Measurements from ENCODE around the gene C17orf67.

The C17orf67 gene

DNA sequence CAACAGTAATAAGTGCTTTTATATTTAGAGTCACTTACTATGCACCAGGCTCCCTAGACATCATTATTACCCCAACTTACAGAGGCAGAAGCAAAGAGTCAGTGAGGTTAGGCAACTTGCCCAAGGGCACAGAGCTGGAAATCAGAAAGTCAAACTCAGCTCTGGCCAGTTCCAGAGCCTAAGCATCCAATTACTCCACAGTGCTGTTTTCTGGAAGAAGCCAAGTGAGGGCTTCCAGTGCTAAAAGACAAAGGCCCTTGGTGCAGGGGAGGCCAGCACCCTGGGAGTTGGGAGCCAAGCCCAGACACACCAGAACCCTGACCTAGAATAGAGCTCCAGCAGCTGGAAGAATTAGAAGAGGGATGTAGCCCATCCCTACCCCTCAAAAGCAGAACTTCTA lies 40.2 kb downstream of the C17orf67 start:
- no peaks in the 10 kb centered on the region for H3K79me2 ChIP-seq
- H3K4me1 ChIP-seq = peaks cover 6% of the 10 kb centered on the region
- no peak overlapping the region for H3K4me2 ChIP-seq (ENCODE audit: low read length)
- no peak overlapping the region for H2AFZ ChIP-seq
- H3K27ac ChIP-seq = no peak overlapping the region
- H3K36me3 ChIP-seq (ENCODE audit: control insufficient read depth, insufficient read depth, low read length) = no peaks in the 10 kb centered on the region
- no peaks in the 10 kb centered on the region for H3K9me3 ChIP-seq (ENCODE audit: control insufficient read depth, low read length)
- H3K9ac ChIP-seq = no peak overlapping the region
- H3K4me3 ChIP-seq (ENCODE audit: low read depth, low read length) = no peak overlapping the region
- no peaks in the 10 kb centered on the region for H3K27me3 ChIP-seq (ENCODE audit: control insufficient read depth, insufficient read depth, low read length)
- TF ChIP-seq, protein P1, sequence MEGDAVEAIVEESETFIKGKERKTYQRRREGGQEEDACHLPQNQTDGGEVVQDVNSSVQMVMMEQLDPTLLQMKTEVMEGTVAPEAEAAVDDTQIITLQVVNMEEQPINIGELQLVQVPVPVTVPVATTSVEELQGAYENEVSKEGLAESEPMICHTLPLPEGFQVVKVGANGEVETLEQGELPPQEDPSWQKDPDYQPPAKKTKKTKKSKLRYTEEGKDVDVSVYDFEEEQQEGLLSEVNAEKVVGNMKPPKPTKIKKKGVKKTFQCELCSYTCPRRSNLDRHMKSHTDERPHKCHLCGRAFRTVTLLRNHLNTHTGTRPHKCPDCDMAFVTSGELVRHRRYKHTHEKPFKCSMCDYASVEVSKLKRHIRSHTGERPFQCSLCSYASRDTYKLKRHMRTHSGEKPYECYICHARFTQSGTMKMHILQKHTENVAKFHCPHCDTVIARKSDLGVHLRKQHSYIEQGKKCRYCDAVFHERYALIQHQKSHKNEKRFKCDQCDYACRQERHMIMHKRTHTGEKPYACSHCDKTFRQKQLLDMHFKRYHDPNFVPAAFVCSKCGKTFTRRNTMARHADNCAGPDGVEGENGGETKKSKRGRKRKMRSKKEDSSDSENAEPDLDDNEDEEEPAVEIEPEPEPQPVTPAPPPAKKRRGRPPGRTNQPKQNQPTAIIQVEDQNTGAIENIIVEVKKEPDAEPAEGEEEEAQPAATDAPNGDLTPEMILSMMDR (IDR thresholded peaks at IDR 0.05) = no peak

DNA sequence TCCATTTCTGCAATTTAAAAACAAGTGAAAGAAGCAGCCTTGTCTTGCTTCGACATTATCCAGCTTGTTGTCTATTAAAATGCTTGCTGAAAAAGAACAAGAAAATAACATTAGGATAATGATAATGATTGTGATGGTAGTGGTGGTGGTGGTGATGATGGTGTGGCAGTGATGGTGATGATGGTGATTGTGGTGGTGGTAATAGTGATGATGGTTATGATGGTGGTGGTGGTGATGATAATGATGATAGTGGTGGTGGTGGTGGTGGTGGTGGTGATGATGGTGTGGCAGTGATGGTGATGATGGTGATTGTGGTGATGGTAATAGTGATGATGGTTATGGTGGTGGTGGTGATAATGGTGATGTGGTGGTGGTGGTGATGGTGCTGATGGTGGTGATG lies 41.5 kb downstream of the C17orf67 start:
- peaks cover 6% of the 10 kb centered on the region for H3K4me1 ChIP-seq
- no peak overlapping the region for H2AFZ ChIP-seq
- no peaks in the 10 kb centered on the region for H3K27me3 ChIP-seq (ENCODE audit: control insufficient read depth, insufficient read depth, low read length)
- H3K36me3 ChIP-seq (ENCODE audit: control insufficient read depth, insufficient read depth, low read length) = no peaks in the 10 kb centered on the region
- no peaks in the 10 kb centered on the region for H3K79me2 ChIP-seq
- no peaks in the 10 kb centered on the region for H3K9me3 ChIP-seq (ENCODE audit: control insufficient read depth, low read length)
- no peak overlapping the region for H3K4me3 ChIP-seq (ENCODE audit: low read depth, low read length)
- no peak overlapping the region for H3K9ac ChIP-seq
- H3K27ac ChIP-seq = no peak overlapping the region
- TF ChIP-seq, protein P1 (IDR thresholded peaks at IDR 0.05) = no peak
- H3K4me2 ChIP-seq (ENCODE audit: low read length) = no peak overlapping the region

DNA sequence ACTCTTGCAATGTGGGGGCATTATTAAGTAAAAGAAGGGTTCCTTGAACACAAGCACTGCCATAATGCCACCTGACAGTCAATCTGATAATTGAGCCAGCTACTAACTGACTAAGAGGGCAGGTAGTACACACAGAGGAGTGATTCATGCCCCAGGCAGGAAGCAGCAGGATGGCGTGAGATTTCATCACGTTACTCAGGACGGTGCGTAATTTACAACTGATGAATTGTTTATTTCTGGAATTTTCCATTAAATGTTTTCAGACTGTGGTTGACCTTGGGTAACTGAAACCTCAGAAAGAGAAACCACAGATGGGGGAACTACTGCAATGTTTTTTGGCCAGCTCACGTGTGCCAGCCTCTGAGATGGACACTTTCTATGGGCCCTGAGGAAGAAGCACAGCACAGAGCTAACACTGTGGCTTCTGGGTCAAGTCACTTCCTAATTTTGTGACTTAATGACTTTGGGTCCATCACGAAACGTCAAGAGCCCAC lies 46.7 kb downstream of the C17orf67 start:
- TF ChIP-seq, protein P1 (IDR thresholded peaks at IDR 0.05) = no peak
- Histone ChIP-seq H3K4me2 (ENCODE audit: low read length) (no peak overlapping the region), H3K9ac (no peak overlapping the region), H3K4me1 (no peaks in the 10 kb centered on the region), H2AFZ (no peak overlapping the region), H3K79me2 (no peaks in the 10 kb centered on the region), H3K27me3 (ENCODE audit: control insufficient read depth, insufficient read depth, low read length) (no peaks in the 10 kb centered on the region), H3K4me3 (ENCODE audit: low read depth, low read length) (no peak overlapping the region), H3K36me3 (ENCODE audit: control insufficient read depth, insufficient read depth, low read length) (no peaks in the 10 kb centered on the region), H3K9me3 (ENCODE audit: control insufficient read depth, low read length) (no peaks in the 10 kb centered on the region), H3K27ac (no peak overlapping the region)

DNA sequence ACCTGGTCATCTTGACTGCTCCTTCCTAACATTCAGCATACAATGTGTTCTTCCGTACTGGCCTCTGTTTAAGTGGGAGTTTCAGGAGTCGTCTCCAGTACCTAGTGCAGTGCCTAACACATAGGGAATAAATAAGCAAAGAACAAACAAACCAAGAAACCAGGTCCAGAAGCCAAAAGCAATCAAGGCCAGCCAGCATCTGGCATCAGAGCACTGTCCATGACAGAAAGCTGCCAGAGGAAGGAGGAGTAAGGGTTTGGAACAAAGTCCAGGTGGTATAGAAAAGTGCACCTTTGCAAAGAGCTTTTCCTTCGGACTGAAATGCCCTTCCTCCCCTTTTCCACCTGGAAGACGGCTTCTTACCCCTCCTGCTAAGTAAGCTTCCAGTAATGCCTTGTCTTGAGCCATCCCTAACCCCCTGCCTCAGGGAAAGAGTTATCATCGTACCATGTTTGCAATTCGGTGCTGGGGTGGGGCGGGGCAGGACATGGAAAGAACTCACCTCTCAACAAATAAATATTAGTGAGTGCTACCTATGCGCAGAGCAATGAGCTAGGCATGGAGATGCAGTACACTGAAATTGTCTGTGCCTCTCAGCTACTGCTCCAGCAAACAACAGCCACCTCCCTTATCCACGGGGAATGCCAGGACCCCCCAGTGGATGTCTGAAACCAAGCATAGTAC lies 47.6 kb downstream of the C17orf67 start:
- H3K9me3 ChIP-seq (ENCODE audit: control insufficient read depth, low read length) = no peaks in the 10 kb centered on the region

More for the DNA sequence above, 47.6 kb downstream of the C17orf67 start:
- H3K9ac ChIP-seq = no peak overlapping the region
- no peak overlapping the region for H2AFZ ChIP-seq
- H3K4me3 ChIP-seq (ENCODE audit: low read depth, low read length) = no peak overlapping the region
- H3K27me3 ChIP-seq (ENCODE audit: control insufficient read depth, insufficient read depth, low read length) = no peaks in the 10 kb centered on the region
- TF ChIP-seq, protein P1 (IDR thresholded peaks at IDR 0.05) = no peak
- H3K79me2 ChIP-seq = no peaks in the 10 kb centered on the region
- no peaks in the 10 kb centered on the region for H3K36me3 ChIP-seq (ENCODE audit: control insufficient read depth, insufficient read depth, low read length)
- no peak overlapping the region for H3K27ac ChIP-seq
- H3K4me2 ChIP-seq (ENCODE audit: low read length) = no peak overlapping the region
- no peaks in the 10 kb centered on the region for H3K4me1 ChIP-seq
